Neural cell (in vitro differentiated cells): ENCODE measurements around the gene COL13A1.

Source experiments
- EP300 ChIP-seq: fragments of 450-650 bp; conservative IDR thresholded peaks from 2 replicates; pipeline ENCODE4 v1.6.1; 2014; ENCODE audit warnings: antibody characterized with exemption, mild to moderate bottlenecking, moderate library complexity; ENCODE audit not compliant: poor library complexity, severe bottlenecking
- EZH2 ChIP-seq: fragments of 200-600, 300-800 bp; shearing (Covaris generic), sonication (generic); IDR thresholded peaks from 2 replicates; pipeline ENCODE4 v1.6.1; 2014; ENCODE audit warnings: antibody characterized with exemption, low read length, borderline replicate concordance, mild to moderate bottlenecking; ENCODE audit not compliant: insufficient read depth, poor library complexity, severe bottlenecking
- MXI1 ChIP-seq: fragments of 450-650 bp; conservative IDR thresholded peaks from 2 replicates; pipeline ENCODE4 v1.6.1; 2014; ENCODE audit warnings: antibody characterized with exemption, mild to moderate bottlenecking; ENCODE audit not compliant: poor library complexity, severe bottlenecking
- POLR2AphosphoS5 ChIP-seq: IDR thresholded peaks from 2 replicates; pipeline ENCODE4 v1.6.1; 2012
- RAD21 ChIP-seq: fragments of 450-650 bp; conservative IDR thresholded peaks from 2 replicates; pipeline ENCODE4 v1.6.1; 2014; ENCODE audit warnings: antibody characterized with exemption, mild to moderate bottlenecking, moderate library complexity
- SMC3 ChIP-seq: fragments of 450-650 bp; conservative IDR thresholded peaks from 2 replicates; pipeline ENCODE4 v1.6.1; 2014; ENCODE audit warnings: antibody characterized with exemption, mild to moderate bottlenecking, moderate library complexity; ENCODE audit not compliant: poor library complexity
- TAF1 ChIP-seq: IDR thresholded peaks from 2 replicates; pipeline ENCODE4 v1.6.1; 2012; ENCODE audit warnings: low read depth
- TF ChIP-seq, protein P1 (sequence below): fragments of 450-650 bp; IDR thresholded peaks from 2 replicates; pipeline ENCODE4 v1.5.1; 2014; ENCODE audit warnings: antibody characterized with exemption, mild to moderate bottlenecking, moderate library complexity; ENCODE audit not compliant: poor library complexity, severe bottlenecking

DNA sequence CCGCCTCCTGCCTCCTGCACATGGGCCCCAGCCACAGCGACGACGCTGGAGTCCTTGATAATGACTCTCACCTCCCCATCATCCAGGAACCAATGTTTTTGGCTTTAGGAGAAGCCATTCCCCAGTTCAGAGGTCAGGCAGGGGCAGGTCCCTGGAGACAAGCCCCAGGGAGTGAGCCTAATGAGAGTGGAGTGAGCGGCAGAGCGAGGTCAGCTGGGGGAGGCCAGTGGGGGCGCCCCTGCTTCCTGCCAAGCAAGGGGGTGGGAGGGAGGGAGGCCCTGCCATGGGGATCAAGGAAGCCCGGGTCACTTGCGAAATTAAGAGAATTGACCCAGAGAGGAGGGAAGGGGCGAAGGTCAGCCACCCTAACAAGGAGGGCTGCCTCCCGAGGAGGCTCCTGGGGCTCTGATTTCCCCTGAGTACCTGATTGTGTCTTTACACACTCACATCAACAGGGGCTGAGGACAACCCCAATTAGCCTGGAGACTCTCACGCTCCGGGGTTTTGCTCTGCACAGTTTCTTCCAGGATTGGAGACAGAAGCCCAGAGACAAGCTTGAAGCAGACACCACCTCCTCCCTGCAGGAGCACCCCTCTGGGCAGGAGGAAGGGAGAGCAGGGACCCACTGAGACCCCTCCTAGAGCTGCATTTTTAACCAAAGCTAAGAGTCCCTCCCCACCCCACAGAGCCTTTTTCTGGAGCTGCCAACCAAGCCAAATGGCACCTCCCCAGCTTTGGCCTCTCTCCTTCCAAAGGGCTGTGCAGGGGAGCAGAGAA, 112.1 kb downstream of the COL13A1 start:
- TF ChIP-seq, protein P1, sequence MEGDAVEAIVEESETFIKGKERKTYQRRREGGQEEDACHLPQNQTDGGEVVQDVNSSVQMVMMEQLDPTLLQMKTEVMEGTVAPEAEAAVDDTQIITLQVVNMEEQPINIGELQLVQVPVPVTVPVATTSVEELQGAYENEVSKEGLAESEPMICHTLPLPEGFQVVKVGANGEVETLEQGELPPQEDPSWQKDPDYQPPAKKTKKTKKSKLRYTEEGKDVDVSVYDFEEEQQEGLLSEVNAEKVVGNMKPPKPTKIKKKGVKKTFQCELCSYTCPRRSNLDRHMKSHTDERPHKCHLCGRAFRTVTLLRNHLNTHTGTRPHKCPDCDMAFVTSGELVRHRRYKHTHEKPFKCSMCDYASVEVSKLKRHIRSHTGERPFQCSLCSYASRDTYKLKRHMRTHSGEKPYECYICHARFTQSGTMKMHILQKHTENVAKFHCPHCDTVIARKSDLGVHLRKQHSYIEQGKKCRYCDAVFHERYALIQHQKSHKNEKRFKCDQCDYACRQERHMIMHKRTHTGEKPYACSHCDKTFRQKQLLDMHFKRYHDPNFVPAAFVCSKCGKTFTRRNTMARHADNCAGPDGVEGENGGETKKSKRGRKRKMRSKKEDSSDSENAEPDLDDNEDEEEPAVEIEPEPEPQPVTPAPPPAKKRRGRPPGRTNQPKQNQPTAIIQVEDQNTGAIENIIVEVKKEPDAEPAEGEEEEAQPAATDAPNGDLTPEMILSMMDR, result no peak
- no peak for TF ChIP-seq EZH2
- no peak for TF ChIP-seq POLR2AphosphoS5
- TF ChIP-seq SMC3, result no peak
- TF ChIP-seq MXI1, result no peak
- TF ChIP-seq RAD21, result no peak
- TF ChIP-seq EP300, result no peak
- TF ChIP-seq TAF1, result no peak
